Stimulated activated CD8-positive, alpha-beta memory T cell treated with anti-CD3 and anti-CD28 coated beads, Interleukin-2, amount 100 ng/mL, for 1 hour (primary cell): ENCODE data around the gene FAM107A.

Experiments
- DNase-seq, 2 donors: peaks; one replicate each; pipeline ENCODE4 v3.0.0-alpha.2; 2020; ENCODE audit warnings: low read depth in 2 of 2

Gene FAM107A

DNA sequence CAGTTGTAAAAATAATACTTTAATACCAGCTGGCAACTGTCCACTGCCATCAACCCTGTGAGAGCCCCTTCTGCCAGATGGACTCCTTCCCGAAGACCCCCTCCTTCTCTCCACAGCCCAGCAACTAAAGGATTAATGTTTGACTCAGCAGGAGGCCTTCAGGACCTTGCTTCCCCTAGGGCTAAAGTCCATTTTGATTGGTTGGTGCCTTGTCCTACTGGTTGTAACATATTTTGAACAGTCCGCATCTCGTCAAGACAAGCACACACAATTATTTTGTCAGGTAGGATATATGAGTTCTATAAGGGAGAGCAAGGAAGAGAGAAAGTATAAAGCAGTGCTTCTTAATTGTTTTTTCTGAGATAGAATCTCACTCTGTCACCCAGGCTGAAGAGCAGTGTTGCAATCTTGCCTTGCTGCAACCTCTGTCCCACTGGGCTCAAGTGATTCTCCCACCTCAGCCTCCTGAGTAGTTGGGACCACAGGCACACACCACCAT is 58.9 kb downstream of the FAM107A start:
- no peak for DNase-seq

DNA sequence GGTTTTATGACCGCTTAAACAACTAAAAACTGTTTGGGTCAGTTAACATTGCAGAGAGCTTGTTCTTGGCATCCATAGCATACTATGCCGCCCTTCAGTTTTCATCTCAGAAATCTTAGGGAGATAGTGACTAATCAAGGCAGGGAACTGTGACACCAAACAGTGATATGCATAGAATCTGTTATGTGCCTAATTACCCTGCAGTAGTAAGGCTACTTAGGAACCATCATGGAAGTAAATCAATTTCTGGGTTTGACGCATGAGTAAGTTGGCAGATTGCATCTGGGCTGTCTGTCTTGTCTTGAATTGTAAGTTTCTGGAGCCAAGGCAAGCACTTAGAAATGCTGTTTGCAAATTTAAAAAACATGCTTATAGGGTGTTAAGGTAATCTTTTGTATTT is 62.8 kb downstream of the FAM107A start:
- no peak for DNase-seq
